H9 (cell line): ENCODE measurements around the gene ABCC12. TPM values are rescaled to one million over a fixed set of nuclear protein-coding genes. Genes with fewer than 3 reads are reported as not detected.

ENCODE experiments used
- DNase-seq: peaks from one replicate; pipeline ENCODE4 v3.0.0-alpha.2; 2017
- H2AFZ ChIP-seq: one replicate; pipeline ENCODE4 v1.6.1; 2013; ENCODE audit warnings: mild to moderate bottlenecking, low read length, control low read depth, moderate library complexity
- H2AK5ac ChIP-seq: 2 replicates; pipeline ENCODE4 v1.6.1; 2013; ENCODE audit warnings: low read length, control low read depth, mixed read lengths; ENCODE audit not compliant: insufficient read length
- H2BK120ac ChIP-seq: one replicate; pipeline ENCODE4 v1.6.1; 2013; ENCODE audit warnings: low read depth, mild to moderate bottlenecking, low read length, control low read depth, inconsistent platforms; ENCODE audit not compliant: poor library complexity, severe bottlenecking
- H2BK12ac ChIP-seq: 2 replicates; pipeline ENCODE4 v1.6.1; 2013; ENCODE audit warnings: low read length, control low read depth, mixed read lengths, low read depth; ENCODE audit not compliant: insufficient read length
- H2BK15ac ChIP-seq: 2 replicates; pipeline ENCODE4 v1.6.1; 2013; ENCODE audit warnings: low read depth, low read length, control low read depth
- H2BK20ac ChIP-seq: one replicate; pipeline ENCODE4 v1.6.1; 2013; ENCODE audit warnings: low read depth, mild to moderate bottlenecking, low read length, control low read depth, inconsistent platforms; ENCODE audit not compliant: poor library complexity, severe bottlenecking
- H2BK5ac ChIP-seq: 2 replicates; pipeline ENCODE4 v1.6.1; 2013; ENCODE audit warnings: low read length, control low read depth, mixed read lengths; ENCODE audit not compliant: insufficient read length
- H3K14ac ChIP-seq: 2 replicates; pipeline ENCODE4 v1.6.1; 2013; ENCODE audit warnings: low read length, control low read depth; ENCODE audit not compliant: insufficient read depth
- H3K18ac ChIP-seq: 2 replicates; pipeline ENCODE4 v1.6.1; 2013; ENCODE audit warnings: low read depth, mild to moderate bottlenecking, mixed read lengths, low read length, control low read depth; ENCODE audit not compliant: insufficient read length
- H3K23ac ChIP-seq: 2 replicates; pipeline ENCODE4 v1.6.1; 2013; ENCODE audit warnings: low read length, control low read depth, mixed read lengths, low read depth; ENCODE audit not compliant: insufficient read length
- H3K23me2 ChIP-seq: 2 replicates; pipeline ENCODE4 v1.6.1; 2013; ENCODE audit warnings: low read depth, mild to moderate bottlenecking, mixed read lengths, low read length, control low read depth; ENCODE audit not compliant: insufficient read length, poor library complexity, severe bottlenecking
- H3K27ac ChIP-seq: 2 replicates; pipeline ENCODE4 v1.5.1; 2013; ENCODE audit warnings: low read length, control low read depth, mixed read lengths, low read depth; ENCODE audit not compliant: insufficient read length
- H3K27me3 ChIP-seq: 2 replicates; pipeline ENCODE4 v1.6.1; 2013; ENCODE audit warnings: low read length, control low read depth, inconsistent platforms; ENCODE audit not compliant: insufficient read depth
- H3K4ac ChIP-seq: 2 replicates; pipeline ENCODE4 v1.6.1; 2013; ENCODE audit warnings: low read depth, mild to moderate bottlenecking, control low read depth, inconsistent platforms, low read length, moderate library complexity
- H3K4me1 ChIP-seq: 2 replicates; pipeline ENCODE4 v1.6.1; 2013; ENCODE audit warnings: low read length, control low read depth, inconsistent platforms; ENCODE audit not compliant: insufficient read depth
- H3K4me2 ChIP-seq: 2 replicates; pipeline ENCODE4 v1.6.1; 2013; ENCODE audit warnings: low read length, control low read depth, mixed read lengths; ENCODE audit not compliant: insufficient read length, insufficient read depth
- H3K56ac ChIP-seq: 2 replicates; pipeline ENCODE4 v1.6.1; 2013; ENCODE audit warnings: low read depth, mild to moderate bottlenecking, mixed read lengths, low read length, control low read depth; ENCODE audit not compliant: insufficient read length
- H3K79me1 ChIP-seq: 2 replicates; pipeline ENCODE4 v1.6.1; 2013; ENCODE audit warnings: low read depth, mild to moderate bottlenecking, moderate library complexity, low read length, control low read depth, inconsistent platforms; ENCODE audit not compliant: insufficient read depth, poor library complexity, severe bottlenecking
- H3K79me2 ChIP-seq: 2 replicates; pipeline ENCODE4 v1.6.1; 2013; ENCODE audit warnings: low read length, control low read depth, inconsistent platforms; ENCODE audit not compliant: insufficient read depth
- H3K9ac ChIP-seq: 2 replicates; pipeline ENCODE4 v1.6.1; 2013; ENCODE audit warnings: low read length, control low read depth, mixed read lengths; ENCODE audit not compliant: insufficient read length; ENCODE audit errors: extremely low read depth
- H3K9me3 ChIP-seq: one replicate; pipeline ENCODE4 v1.6.1; 2013; ENCODE audit warnings: low read depth, low read length, inconsistent platforms; ENCODE audit not compliant: control insufficient read depth
- H3T11ph ChIP-seq: one replicate; pipeline ENCODE4 v1.6.1; 2013; ENCODE audit warnings: mild to moderate bottlenecking, low read length, control low read depth, inconsistent platforms
- H4K20me1 ChIP-seq: one replicate; pipeline ENCODE4 v1.6.1; 2013; ENCODE audit not compliant: control insufficient read depth, insufficient read length, insufficient read depth
- H4K5ac ChIP-seq: 2 replicates; pipeline ENCODE4 v1.6.1; 2013; ENCODE audit warnings: low read depth, mild to moderate bottlenecking, mixed read lengths, low read length, control low read depth; ENCODE audit not compliant: insufficient read length
- H4K8ac ChIP-seq: replicated peaks from 2 replicates; pipeline ENCODE4 v1.6.1; 2013; ENCODE audit warnings: low read length, control low read depth, mixed read lengths, low read depth; ENCODE audit not compliant: insufficient read length
- H4K91ac ChIP-seq: 2 replicates; pipeline ENCODE4 v1.6.1; 2013; ENCODE audit warnings: low read depth, mild to moderate bottlenecking, moderate library complexity, mixed read lengths, low read length, control low read depth; ENCODE audit not compliant: insufficient read length
- H3K27ac Mint-ChIP-seq, 3 experiments: 2 replicates in 2 of 3; 3 replicates in 1 of 3; pipeline ENCODE4 v1.8.0; 2020 to 2021; ENCODE audit warnings: mixed read lengths in 3 of 3, mild to moderate bottlenecking in 1 of 3, moderate library complexity in 1 of 3
- H3K27me3 Mint-ChIP-seq: 2 replicates; pipeline ENCODE4 v1.8.0; 2021; ENCODE audit warnings: low read depth, mild to moderate bottlenecking, moderate library complexity, mixed read lengths
- H3K36me3 Mint-ChIP-seq, 3 experiments: 2 replicates in 2 of 3; 3 replicates in 1 of 3; pipeline ENCODE4 v1.8.0; 2020 to 2021; ENCODE audit warnings: low read depth in 3 of 3, mixed read lengths in 3 of 3; ENCODE audit not compliant: insufficient read depth in 1 of 3
- H3K4me1 Mint-ChIP-seq, 2 experiments: 2 replicates each; pipeline ENCODE4 v1.8.0; 2020; ENCODE audit warnings: mixed read lengths in 2 of 2
- H3K4me3 Mint-ChIP-seq, 2 experiments: 2 replicates in 1 of 2; 3 replicates in 1 of 2; pipeline ENCODE4 v1.8.0; 2020 to 2021; ENCODE audit warnings: mild to moderate bottlenecking in 2 of 2, mixed read lengths in 2 of 2, moderate library complexity in 1 of 2
- H3K9me3 Mint-ChIP-seq, 2 experiments: 2 replicates in 1 of 2; 3 replicates in 1 of 2; pipeline ENCODE4 v1.8.0; 2020; ENCODE audit warnings: mild to moderate bottlenecking in 2 of 2, mixed read lengths in 2 of 2, moderate library complexity in 1 of 2
- WGBS: extraction: QIAGEN DNeasy Blood & Tissue Kit; methylation state at CpG from one replicate; pipeline ENCODE4 v1.1.7; 2013; ENCODE audit warnings: missing lambda C conversion rate, low lambda C conversion rate, mixed read lengths; ENCODE audit not compliant: insufficient read length; ENCODE audit errors: extremely low coverage; 5-methylcytosine and 5-hydroxymethylcytosine counted together
- total RNA-seq: library from RNA; stranded (reverse); gene quantifications from 2 replicates; pipeline ENCODE4 v1.2.1, GENCODE V29; 2021
- TF ChIP-seq, protein P1 (sequence below): fragments of 200-600 bp; sonication (generic); conservative IDR thresholded peaks from 3 replicates; pipeline ENCODE4 v1.8.0; 2021; ENCODE audit warnings: antibody characterized with exemption, mild to moderate bottlenecking

ABCC12 gene
- total RNA-seq, 1 experiment from 2014 or later, result 0.09 TPM

DNA sequence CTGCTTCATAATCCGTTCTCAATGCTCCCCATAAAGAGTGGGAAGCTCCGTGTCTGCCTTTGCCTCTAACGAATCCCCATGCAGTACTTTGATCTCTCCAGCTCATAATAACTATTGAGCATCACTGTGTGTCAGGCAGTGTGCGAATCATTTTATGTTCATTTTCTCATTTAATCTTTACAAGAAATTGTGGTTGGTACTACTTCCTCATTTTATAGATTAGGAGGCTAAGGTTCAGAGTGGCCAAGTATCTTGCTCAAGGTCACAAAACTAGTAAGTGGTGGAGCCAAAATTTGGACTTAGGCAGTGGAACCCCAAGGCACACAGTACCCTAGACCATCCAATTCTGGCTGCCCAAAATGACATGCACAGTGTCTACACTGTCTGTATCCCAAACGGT is 44.8 kb downstream of the ABCC12 start:
- H3K27me3 Mint-ChIP-seq, result peaks cover 18% of the 10 kb centered on the region
- peaks cover 7 to 12% of the 10 kb centered on the region in 2 experiments for H3K4me1 Mint-ChIP-seq

More for the DNA sequence above, 44.8 kb downstream of the ABCC12 start:
- Histone ChIP-seq H3K9me3 (no peaks in the 10 kb centered on the region), H2BK120ac (no peak overlapping the region), H3K14ac (no peak overlapping the region), H3K56ac (no peak overlapping the region), H2BK15ac (no peak overlapping the region), H3T11ph (no peak overlapping the region), H2BK12ac (no peak overlapping the region), H4K91ac (no peak overlapping the region), H3K79me1 (no peaks in the 10 kb centered on the region), H3K4me1 (no peaks in the 10 kb centered on the region), H3K4me2 (no peak overlapping the region), H4K8ac (no peak overlapping the region), H3K27ac (no peak overlapping the region), H2AFZ (no peak overlapping the region), H2BK5ac (no peak overlapping the region), H3K4ac (no peak overlapping the region), H3K9ac (no peak overlapping the region), H3K23me2 (no peaks in the 10 kb centered on the region), H3K18ac (no peak overlapping the region), H2BK20ac (no peak overlapping the region), H4K5ac (no peak overlapping the region), H2AK5ac (no peak overlapping the region), H3K27me3 (no peaks in the 10 kb centered on the region), H3K79me2 (no peaks in the 10 kb centered on the region), H3K23ac (no peak overlapping the region), H4K20me1 (no peaks in the 10 kb centered on the region)
- H3K36me3 Mint-ChIP-seq, result no peaks in the 10 kb centered on the region; a peak in 1 of 7 replicates
- no peaks in the 10 kb centered on the region; a peak in 1 of 5 replicates for H3K9me3 Mint-ChIP-seq
- H3K4me3 Mint-ChIP-seq, result no peak overlapping the region
- TF ChIP-seq, protein P1, sequence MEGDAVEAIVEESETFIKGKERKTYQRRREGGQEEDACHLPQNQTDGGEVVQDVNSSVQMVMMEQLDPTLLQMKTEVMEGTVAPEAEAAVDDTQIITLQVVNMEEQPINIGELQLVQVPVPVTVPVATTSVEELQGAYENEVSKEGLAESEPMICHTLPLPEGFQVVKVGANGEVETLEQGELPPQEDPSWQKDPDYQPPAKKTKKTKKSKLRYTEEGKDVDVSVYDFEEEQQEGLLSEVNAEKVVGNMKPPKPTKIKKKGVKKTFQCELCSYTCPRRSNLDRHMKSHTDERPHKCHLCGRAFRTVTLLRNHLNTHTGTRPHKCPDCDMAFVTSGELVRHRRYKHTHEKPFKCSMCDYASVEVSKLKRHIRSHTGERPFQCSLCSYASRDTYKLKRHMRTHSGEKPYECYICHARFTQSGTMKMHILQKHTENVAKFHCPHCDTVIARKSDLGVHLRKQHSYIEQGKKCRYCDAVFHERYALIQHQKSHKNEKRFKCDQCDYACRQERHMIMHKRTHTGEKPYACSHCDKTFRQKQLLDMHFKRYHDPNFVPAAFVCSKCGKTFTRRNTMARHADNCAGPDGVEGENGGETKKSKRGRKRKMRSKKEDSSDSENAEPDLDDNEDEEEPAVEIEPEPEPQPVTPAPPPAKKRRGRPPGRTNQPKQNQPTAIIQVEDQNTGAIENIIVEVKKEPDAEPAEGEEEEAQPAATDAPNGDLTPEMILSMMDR, result no peak
- H3K27ac Mint-ChIP-seq, result no peak overlapping the region
- no CpG with 5 or more reads among the region's 5 CpGs for WGBS
- DNase-seq, result no peak
